ENCODE data around the gene NAPSA.

Gene NAPSA

GRCh38 chr19:50310759-50311465 lies 54.5 kb downstream of the NAPSA start:
- POLR2A ChIA-PET = no interaction called here
- no peak overlapping the region for H3K4me3 ChIP-seq (ENCODE audit: low read depth, low read length)
- DNase-seq (ENCODE audit: low read depth, low spot score) = no peak
- CTCF ChIA-PET = no interaction called here
- TF ChIP-seq CTCF (IDR thresholded peaks at IDR 0.05; ENCODE audit: insufficient read depth, low read length, missing control alignments) = no peak

- no peak for TF ChIP-seq CTCF (IDR thresholded peaks at IDR 0.05; ENCODE audit: insufficient read depth, low read length, missing control alignments)
- no peak for DNase-seq (ENCODE audit: low read depth, low spot score)
- ChIA-PET POLR2A (no interaction called here), CTCF (no interaction called here)
- no peak overlapping the region for H3K4me3 ChIP-seq (ENCODE audit: low read depth, low read length)
Observed at GRCh38 chr19:50309396-50310125, 55.9 kb downstream of the NAPSA start.

- no peak for DNase-seq (ENCODE audit: low read depth, low spot score)
- CTCF ChIA-PET = no interaction called here
- TF ChIP-seq CTCF (IDR thresholded peaks at IDR 0.05; ENCODE audit: insufficient read depth, low read length, missing control alignments) = no peak
- POLR2A ChIA-PET = no interaction called here
- no peak overlapping the region for H3K4me3 ChIP-seq (ENCODE audit: low read depth, low read length)
Observed at GRCh38 chr19:50308991-50309390, 56.4 kb downstream of the NAPSA start.

Data from AG04449 (cell line).